ENCODE results near the gene WASF2. TPM values are rescaled to one million over a fixed set of nuclear protein-coding genes. Genes with fewer than 3 reads are reported as not detected.

The WASF2 gene
- total and polyA plus RNA-seq, 2 of the 8 experiments (the other 6 are each of a cell fraction or from before 2014, with no cell fraction given), result 32.1 to 86.6 TPM

- Histone ChIP-seq H3K23me2 (ENCODE audit: low read depth, low read length) (no peaks in the 10 kb centered on the region), H2BK5ac (ENCODE audit: low read depth, low read length) (no peak within 1 kb of the TSS), H2BK20ac (ENCODE audit: low read length) (no peak within 1 kb of the TSS), H3K36me3 (ENCODE audit: control insufficient read depth in 2 of 4, insufficient read depth in 4 of 4, low read length in 3 of 4) (no peaks in the 10 kb centered on the region), H3K4me2 (ENCODE audit: insufficient read depth in 1 of 2, low read depth in 2 of 2, low read length in 2 of 2) (no peak within 1 kb of the TSS), H3K27me3 (replicated peaks in 1 of 4; ENCODE audit: control insufficient read depth in 3 of 4, extremely low read depth in 1 of 4, insufficient read depth in 3 of 4, low read length in 3 of 4) (no peaks in the 10 kb centered on the region), H3K79me1 (ENCODE audit: low read depth, low read length) (no peaks in the 10 kb centered on the region), H3K4me1 (replicated peaks in 1 of 4; ENCODE audit: control insufficient read depth in 3 of 4, insufficient read depth in 4 of 4, low read length in 3 of 4) (peaks cover 0 to 3% (median 0%) of the 10 kb centered on the region in 4 experiments; a peak in 1 of 7 replicates), H4K91ac (replicated peaks; ENCODE audit: insufficient read length, low read length) (no peak within 1 kb of the TSS), H3K4ac (replicated peaks; ENCODE audit: insufficient read length, low read depth, low read length) (no peak within 1 kb of the TSS), H4K5ac (ENCODE audit: insufficient read length, low read depth, low read length) (no peak within 1 kb of the TSS), H3K23ac (ENCODE audit: insufficient read length) (no peak within 1 kb of the TSS), H4K20me1 (replicated peaks in 1 of 2; ENCODE audit: control insufficient read depth in 1 of 2, insufficient read depth in 2 of 2, low read length in 2 of 2) (no peaks in the 10 kb centered on the region), H2BK12ac (ENCODE audit: low read depth, low read length) (no peak within 1 kb of the TSS; the same call in 1 of the 2 replicates), H2BK120ac (replicated peaks; ENCODE audit: low read depth, low read length) (no peak within 1 kb of the TSS), H3K9me3 (ENCODE audit: insufficient read depth in 2 of 2, low read depth in 1 of 2, low read length in 1 of 2) (no peaks in the 10 kb centered on the region), H3K18ac (ENCODE audit: extremely low read depth, low read length) (no peak within 1 kb of the TSS; the same call in 1 of the 2 replicates), H3K27ac (ENCODE audit: low read depth, low read length) (no peak within 1 kb of the TSS), H2AK5ac (ENCODE audit: low read depth, low read length) (no peak within 1 kb of the TSS), H3K4me3 (ENCODE audit: extremely low read depth in 1 of 4, insufficient read depth in 2 of 4, low read depth in 3 of 4, low read length in 4 of 4) (no peak within 1 kb of the TSS), H3K9ac (replicated peaks in 1 of 4; ENCODE audit: extremely low read depth in 1 of 4, low read depth in 3 of 4, low read length in 3 of 4) (no peak within 1 kb of the TSS), H2BK15ac (ENCODE audit: low read length) (no peak within 1 kb of the TSS; the same call in 1 of the 2 replicates), H3K14ac (ENCODE audit: insufficient read length) (no peak within 1 kb of the TSS), H2AFZ (ENCODE audit: low read length) (no peak within 1 kb of the TSS), H4K8ac (ENCODE audit: extremely low read depth, insufficient read depth, low read length) (no peak within 1 kb of the TSS; the same call in 1 of the 2 replicates), H3K79me2 (ENCODE audit: control insufficient read depth in 1 of 2, insufficient read depth in 2 of 2, low read length in 2 of 2) (no peaks in the 10 kb centered on the region), H3K56ac (replicated peaks; ENCODE audit: insufficient read length, low read depth, low read length) (no peak within 1 kb of the TSS)
- DNase-seq (ENCODE audit: low read depth in 1 of 2, low spot score in 2 of 2) (no peak), FAIRE-seq (no peak)
- ChIA-PET POLR2A (ENCODE audit: partially characterized antibody) (no interaction called here), CTCF (ENCODE audit: partially characterized antibody) (interaction anchor here (0.6 to 28.8 kb wide), 8 partner anchors 9 to 501 kb away, joined by 3 to 625 read pairs (median 3); partner anchors contain the start of genes CD164L2, FCN3, GPR3 and MAP3K6)
- 73% methylated on average over 4 of the region's 4 CpGs; no CpG with 5 or more reads in 1 of the 2 experiments for WGBS, 2 experiments (ENCODE audit: extremely low coverage in 1 of 2, insufficient coverage in 1 of 2, insufficient read length in 1 of 2, insufficient replicate concordance in 2 of 2, low coverage in 1 of 2, low lambda C conversion rate in 2 of 2, missing lambda C conversion rate in 1 of 2)
- no peak for TF ChIP-seq TBP (IDR thresholded peaks at IDR 0.05; ENCODE audit: low read depth, low read length)
- TF ChIP-seq HDAC2 (IDR thresholded peaks at IDR 0.05; ENCODE audit: borderline replicate concordance in 1 of 2, low read depth in 2 of 2, low read length in 2 of 2), result no peak
- TF ChIP-seq, protein P1, sequence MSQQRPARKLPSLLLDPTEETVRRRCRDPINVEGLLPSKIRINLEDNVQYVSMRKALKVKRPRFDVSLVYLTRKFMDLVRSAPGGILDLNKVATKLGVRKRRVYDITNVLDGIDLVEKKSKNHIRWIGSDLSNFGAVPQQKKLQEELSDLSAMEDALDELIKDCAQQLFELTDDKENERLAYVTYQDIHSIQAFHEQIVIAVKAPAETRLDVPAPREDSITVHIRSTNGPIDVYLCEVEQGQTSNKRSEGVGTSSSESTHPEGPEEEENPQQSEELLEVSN (IDR thresholded peaks at IDR 0.05), result no peak
- no peak for TF ChIP-seq POU5F1 (IDR thresholded peaks at IDR 0.05; ENCODE audit: low read depth, low read length)
- no peak for TF ChIP-seq BRCA1 (IDR thresholded peaks at IDR 0.05; ENCODE audit: low read depth, low read length)
- TF ChIP-seq RNF2 (IDR thresholded peaks at IDR 0.05; ENCODE audit: borderline replicate concordance, low read depth, low read length, missing control alignments, poor library complexity, severe bottlenecking), result no peak
- TF ChIP-seq CREB1 (IDR thresholded peaks at IDR 0.05), result no peak
- TF ChIP-seq NRF1 (IDR thresholded peaks at IDR 0.05; ENCODE audit: low read depth, low read length), result no peak
- no peak for TF ChIP-seq ATF2 (IDR thresholded peaks at IDR 0.05; ENCODE audit: low read length)
- no peak for TF ChIP-seq ZNF274 (IDR thresholded peaks at IDR 0.05; ENCODE audit: borderline replicate concordance, extremely low read depth, low read length)
These were observed 115.4 kb downstream of the WASF2 start, which contains the start of gene FCN3 for GRCh38 chr1:27374362-27375086. TSS of gene FCN3 (minus strand) at chr1:27374824. CDS start at chr1:27374818, 6 bp downstream.

Data from H1 (cell line).